Gastroesophageal sphincter (tissue), 4 donors: Measurements from ENCODE around the gene SPACA7. TPM values are rescaled to one million over a fixed set of nuclear protein-coding genes. Genes with fewer than 3 reads are reported as not detected.

Source experiments
- ATAC-seq: fragments of 150-250 bp; one replicate; pipeline ENCODE4 v1.9.1; 2016; ENCODE audit warnings: mild to moderate bottlenecking, moderate library complexity
- H3K27ac ChIP-seq, 4 donors: fragments of 200-600 bp; sonication (generic) in 3 of 4; 1 replicate in 3 of 4; 2 replicates in 1 of 4; pipeline ENCODE4 v1.5.1; 2016 to 2019
- H3K27me3 ChIP-seq: fragments of 200-600 bp; sonication (generic); one replicate; pipeline ENCODE4 v1.5.1; 2019
- H3K36me3 ChIP-seq, 2 donors: fragments of 200-600 bp; sonication (generic); one replicate each; pipeline ENCODE4 v1.5.1; 2019; ENCODE audit warnings: control low read depth in 1 of 2
- H3K4me1 ChIP-seq, 3 donors: fragments of 200-600 bp; sonication (generic); 1 replicate in 2 of 3; 2 replicates in 1 of 3; pipeline ENCODE4 v1.5.1; 2016 to 2019; ENCODE audit warnings: control low read depth in 2 of 3
- H3K4me3 ChIP-seq, 2 donors: fragments of 200-600 bp; sonication (generic); one replicate each; pipeline ENCODE4 v1.5.1; 2019; ENCODE audit warnings: mild to moderate bottlenecking in 1 of 2, moderate library complexity in 1 of 2
- H3K9me3 ChIP-seq, 3 donors: fragments of 200-600 bp; sonication (generic); one replicate each; pipeline ENCODE4 v1.5.1; 2017 to 2019; ENCODE audit warnings: control low read depth in 2 of 3
- CTCF ChIP-seq, 4 experiments: fragments of 200-600 bp in 2 of 4; fragments of 450-650 bp in 2 of 4; sonication (generic) in 1 of 4; IDR thresholded peaks; one replicate each; pipeline ENCODE4 v1.5.1; 2017 to 2019; ENCODE audit warnings: antibody characterized with exemption in 4 of 4, mild to moderate bottlenecking in 2 of 4, moderate library complexity in 2 of 4
- EP300 ChIP-seq: sonication (generic); formaldehyde crosslinking; IDR thresholded peaks from one replicate; pipeline ENCODE4 v1.6.1; 2017; ENCODE audit warnings: antibody characterized with exemption, mild to moderate bottlenecking
- POLR2A ChIP-seq, 2 donors: fragments of 450-650 bp; IDR thresholded peaks; one replicate each; pipeline ENCODE4 v1.6.1; 2017; ENCODE audit warnings: antibody characterized with exemption in 2 of 2, mild to moderate bottlenecking in 2 of 2, moderate library complexity in 1 of 2
- POLR2AphosphoS5 ChIP-seq: sonication (generic); formaldehyde crosslinking; IDR thresholded peaks from one replicate; pipeline ENCODE4 v1.6.1; 2017; ENCODE audit warnings: antibody characterized with exemption
- WGBS, 2 donors: methylation state at CpG; one replicate each; pipeline ENCODE4 v1.1.5; 2018; ENCODE audit warnings: low coverage in 1 of 2; 5-methylcytosine and 5-hydroxymethylcytosine counted together
- total RNA-seq, 4 donors: library from RNA; depleted of rRNA; stranded (reverse); fragments of >200 nt; gene quantifications; one replicate each; pipeline ENCODE4 v1.1.0, GENCODE V29; 2016

Gene SPACA7
- total RNA-seq, 4 donors from 2014 or later = not detected

- no peak for TF ChIP-seq EP300
- no peak for TF ChIP-seq POLR2AphosphoS5
- no peak for TF ChIP-seq POLR2A (IDR thresholded peaks at IDR 0.05)
- no peak for TF ChIP-seq CTCF (IDR thresholded peaks at IDR 0.05)
- H3K4me3 ChIP-seq = no peak overlapping the region
- H3K36me3 ChIP-seq = no peaks in the 10 kb centered on the region
- ATAC-seq = no peak
- H3K9me3 ChIP-seq = no peaks in the 10 kb centered on the region
- WGBS, 2 donors = 79 to 81% methylated on average over 7 to 18 of the region's 23 CpGs
- peaks cover 72% of the 10 kb centered on the region for H3K27me3 ChIP-seq
- H3K27ac ChIP-seq = no peak overlapping the region
- H3K4me1 ChIP-seq = no peaks in the 10 kb centered on the region
Measured at GRCh38 chr13:112450118-112450903, 74.2 kb downstream of the SPACA7 start.

GRCh38 chr13:112450904-112451240, 74.7 kb downstream of the SPACA7 start:
- TF ChIP-seq POLR2AphosphoS5 (no peak), POLR2A (IDR thresholded peaks at IDR 0.05) (no peak), CTCF (IDR thresholded peaks at IDR 0.05) (no peak), EP300 (no peak)

GRCh38 chr13:112451512-112452379, 75.6 kb downstream of the SPACA7 start:
- Histone ChIP-seq H3K27ac (no peak overlapping the region), H3K36me3 (no peaks in the 10 kb centered on the region), H3K4me3 (no peak overlapping the region), H3K4me1 (no peaks in the 10 kb centered on the region), H3K27me3 (peaks cover 69% of the 10 kb centered on the region), H3K9me3 (peaks cover 0 to 13% (median 0%) of the 10 kb centered on the region in 3 donors)
- no peak for ATAC-seq
- 88 to 100% methylated on average over 2 to 17 of the region's 43 CpGs for WGBS, 2 donors
- TF ChIP-seq EP300 (no peak), POLR2AphosphoS5 (no peak), CTCF (IDR thresholded peaks at IDR 0.05) (no peak), POLR2A (IDR thresholded peaks at IDR 0.05) (no peak)

More at GRCh38 chr13:112450904-112451240, 74.7 kb downstream of the SPACA7 start:
- ATAC-seq = no peak
- Histone ChIP-seq H3K36me3 (no peaks in the 10 kb centered on the region), H3K27me3 (peaks cover 71% of the 10 kb centered on the region), H3K4me3 (no peak overlapping the region), H3K9me3 (peaks cover 0 to 4% (median 0%) of the 10 kb centered on the region in 3 donors), H3K27ac (no peak overlapping the region), H3K4me1 (no peaks in the 10 kb centered on the region)
- 36 to 43% methylated on average over 5 to 8 of the region's 9 CpGs for WGBS, 2 donors

- TF ChIP-seq POLR2AphosphoS5 (no peak), EP300 (no peak), CTCF (IDR thresholded peaks at IDR 0.05) (no peak), POLR2A (IDR thresholded peaks at IDR 0.05) (no peak)
- ATAC-seq = no peak
- H3K27me3 ChIP-seq = peaks cover 64% of the 10 kb centered on the region
- H3K27ac ChIP-seq = no peak overlapping the region
- H3K4me1 ChIP-seq = no peaks in the 10 kb centered on the region
- H3K36me3 ChIP-seq = no peaks in the 10 kb centered on the region
- peaks cover 0 to 14% (median 0%) of the 10 kb centered on the region in 3 donors for H3K9me3 ChIP-seq
- no CpG with 5 or more reads among the region's 36 CpGs for WGBS, 2 donors
- no peak overlapping the region for H3K4me3 ChIP-seq
Measured at GRCh38 chr13:112452380-112453206, 76.4 kb downstream of the SPACA7 start.
